Activated T-cell treated with anti-CD3 and anti-CD28 coated beads for 1 hour (primary cell): ENCODE measurements around the gene ERAP2.
"Not testable (repeated sequence)": the region's sequence is repeated elsewhere in the genome, so short reads cannot be mapped to it uniquely, and the experiment has no call there.

Experiments used
- DNase-seq: peaks from one replicate; pipeline ENCODE4 v3.0.0-alpha.2; 2020; ENCODE audit warnings: low read depth

Gene ERAP2, protein sequence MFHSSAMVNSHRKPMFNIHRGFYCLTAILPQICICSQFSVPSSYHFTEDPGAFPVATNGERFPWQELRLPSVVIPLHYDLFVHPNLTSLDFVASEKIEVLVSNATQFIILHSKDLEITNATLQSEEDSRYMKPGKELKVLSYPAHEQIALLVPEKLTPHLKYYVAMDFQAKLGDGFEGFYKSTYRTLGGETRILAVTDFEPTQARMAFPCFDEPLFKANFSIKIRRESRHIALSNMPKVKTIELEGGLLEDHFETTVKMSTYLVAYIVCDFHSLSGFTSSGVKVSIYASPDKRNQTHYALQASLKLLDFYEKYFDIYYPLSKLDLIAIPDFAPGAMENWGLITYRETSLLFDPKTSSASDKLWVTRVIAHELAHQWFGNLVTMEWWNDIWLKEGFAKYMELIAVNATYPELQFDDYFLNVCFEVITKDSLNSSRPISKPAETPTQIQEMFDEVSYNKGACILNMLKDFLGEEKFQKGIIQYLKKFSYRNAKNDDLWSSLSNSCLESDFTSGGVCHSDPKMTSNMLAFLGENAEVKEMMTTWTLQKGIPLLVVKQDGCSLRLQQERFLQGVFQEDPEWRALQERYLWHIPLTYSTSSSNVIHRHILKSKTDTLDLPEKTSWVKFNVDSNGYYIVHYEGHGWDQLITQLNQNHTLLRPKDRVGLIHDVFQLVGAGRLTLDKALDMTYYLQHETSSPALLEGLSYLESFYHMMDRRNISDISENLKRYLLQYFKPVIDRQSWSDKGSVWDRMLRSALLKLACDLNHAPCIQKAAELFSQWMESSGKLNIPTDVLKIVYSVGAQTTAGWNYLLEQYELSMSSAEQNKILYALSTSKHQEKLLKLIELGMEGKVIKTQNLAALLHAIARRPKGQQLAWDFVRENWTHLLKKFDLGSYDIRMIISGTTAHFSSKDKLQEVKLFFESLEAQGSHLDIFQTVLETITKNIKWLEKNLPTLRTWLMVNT

DNA sequence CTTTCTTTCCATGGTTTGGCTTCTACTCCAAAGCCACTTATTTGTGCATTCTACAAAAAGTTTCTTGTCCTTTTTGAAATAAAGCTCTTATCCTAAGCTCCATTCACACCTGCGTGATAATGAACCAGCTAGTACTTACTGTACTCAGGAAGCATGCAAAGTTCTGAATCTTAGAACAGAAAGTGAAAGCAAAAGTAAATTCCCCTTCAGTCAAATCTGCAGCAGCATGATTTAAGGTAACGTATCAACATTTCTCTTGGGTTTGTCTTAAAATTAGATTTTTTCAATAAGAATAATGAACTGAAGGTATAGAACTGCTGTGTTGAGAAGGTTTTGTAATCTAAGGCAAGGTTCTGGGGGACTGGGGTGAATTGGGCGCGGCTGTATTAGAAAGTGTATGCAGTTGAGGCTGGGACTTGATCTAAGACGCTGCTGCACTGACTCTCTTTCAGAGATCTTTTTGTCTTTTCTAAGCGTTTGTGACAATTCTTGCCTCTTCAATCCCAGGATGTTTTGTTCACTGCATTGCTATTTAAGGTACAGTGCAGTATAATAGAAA, at the start of gene ERAP2:
ERAP2 (plus strand) TSS at position 209 of the 559 bp plus-strand sequence. CDS start 3,186 bp downstream, outside the sequence.
- no peak for DNase-seq

DNA sequence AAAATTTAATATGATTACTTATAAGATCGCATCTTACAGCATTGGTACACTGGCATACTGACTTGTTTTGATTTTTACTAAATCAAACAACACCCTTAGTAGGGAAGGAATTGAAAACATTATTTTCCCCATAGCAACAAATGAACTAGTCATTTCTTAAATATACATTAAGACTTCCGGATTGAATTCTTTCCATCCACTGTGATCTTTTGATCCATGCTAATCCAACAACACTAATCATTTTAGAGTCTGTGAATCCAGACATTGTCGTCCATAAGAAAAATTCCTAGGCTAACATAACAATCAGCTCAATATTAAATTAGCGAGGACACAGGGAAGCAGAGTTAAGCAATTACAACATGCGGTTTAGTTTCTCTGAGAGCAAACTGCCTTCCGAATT, 47.0 kb upstream of the ERAP2 start:
- no peak for DNase-seq

DNA sequence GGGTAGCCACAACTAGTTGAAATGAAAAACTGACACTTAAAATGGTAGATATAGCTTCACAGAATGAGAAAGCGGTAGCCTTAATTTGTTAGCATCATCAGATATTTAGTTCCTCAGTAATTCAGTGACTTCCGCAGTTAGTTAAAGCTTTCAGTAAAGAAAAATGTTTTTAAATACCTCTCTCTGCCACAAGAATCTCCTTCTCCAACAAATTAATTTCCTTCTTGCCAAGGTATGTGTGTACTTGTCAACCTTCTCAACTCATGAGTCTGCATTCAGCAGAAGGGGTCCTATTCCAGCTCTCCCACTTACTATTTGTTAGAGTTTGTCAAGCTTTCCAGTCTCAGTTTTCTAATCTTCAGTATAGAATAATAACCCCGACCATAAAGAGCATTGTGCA, 42.3 kb upstream of the ERAP2 start:
- no peak for DNase-seq

DNA sequence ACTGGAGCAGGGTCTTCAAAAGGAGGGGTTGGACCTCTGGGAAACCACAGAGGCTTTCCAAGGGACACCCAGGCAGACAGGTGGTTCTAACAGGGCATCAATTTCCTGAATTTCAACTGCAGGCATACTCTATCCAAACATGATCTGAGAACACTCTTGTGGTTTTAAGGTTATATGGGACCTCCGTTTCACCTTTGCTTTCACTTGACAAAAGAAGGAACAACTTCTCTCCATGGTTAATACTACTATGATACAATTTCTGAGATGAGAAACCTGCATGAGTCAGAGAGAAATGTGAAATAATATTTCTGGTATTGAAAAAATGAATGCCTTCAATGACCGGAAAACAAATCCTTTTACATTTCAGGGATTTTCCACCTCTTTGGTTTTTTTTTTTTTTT, 40.5 kb upstream of the ERAP2 start:
- no peak for DNase-seq

DNA sequence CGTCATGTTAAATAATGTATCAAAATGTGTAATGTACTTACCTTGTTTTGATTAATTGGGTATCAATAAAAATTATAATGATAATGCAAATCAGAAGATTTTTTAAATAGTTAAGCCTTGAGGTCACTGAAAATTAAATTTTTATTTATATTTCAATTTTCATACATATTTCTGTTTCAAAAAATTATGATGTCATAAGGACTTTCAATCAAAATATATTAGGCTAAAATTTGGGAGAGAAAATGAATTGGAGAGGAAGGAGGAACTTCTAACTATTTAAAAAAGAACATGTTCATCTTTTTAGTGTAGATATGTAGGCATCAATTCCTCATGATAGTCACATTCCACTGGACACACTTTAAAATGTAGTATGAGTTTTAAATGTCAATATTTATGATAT, 39.5 kb upstream of the ERAP2 start:
- DNase-seq, result no peak

DNA sequence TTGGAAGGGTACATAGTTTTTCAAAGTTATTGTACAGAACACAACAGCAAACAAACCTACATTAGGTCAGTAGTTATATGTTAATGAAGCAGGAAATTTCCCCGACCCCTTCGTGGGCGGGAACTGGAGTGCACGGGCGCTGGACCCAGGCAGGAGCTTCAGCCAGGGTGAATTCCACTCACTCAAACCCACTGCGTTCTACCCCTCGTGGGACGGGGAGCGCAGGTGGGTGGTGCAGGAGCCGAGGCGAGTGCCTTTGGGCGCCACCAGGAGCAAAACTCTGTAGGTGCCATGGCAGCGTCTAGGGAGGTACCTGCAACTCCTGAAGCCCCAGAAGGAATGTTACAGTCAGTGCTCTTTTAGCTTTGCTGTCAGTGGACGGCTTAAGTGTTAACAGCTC, 39.0 kb upstream of the ERAP2 start:
- DNase-seq, result no peak

DNA sequence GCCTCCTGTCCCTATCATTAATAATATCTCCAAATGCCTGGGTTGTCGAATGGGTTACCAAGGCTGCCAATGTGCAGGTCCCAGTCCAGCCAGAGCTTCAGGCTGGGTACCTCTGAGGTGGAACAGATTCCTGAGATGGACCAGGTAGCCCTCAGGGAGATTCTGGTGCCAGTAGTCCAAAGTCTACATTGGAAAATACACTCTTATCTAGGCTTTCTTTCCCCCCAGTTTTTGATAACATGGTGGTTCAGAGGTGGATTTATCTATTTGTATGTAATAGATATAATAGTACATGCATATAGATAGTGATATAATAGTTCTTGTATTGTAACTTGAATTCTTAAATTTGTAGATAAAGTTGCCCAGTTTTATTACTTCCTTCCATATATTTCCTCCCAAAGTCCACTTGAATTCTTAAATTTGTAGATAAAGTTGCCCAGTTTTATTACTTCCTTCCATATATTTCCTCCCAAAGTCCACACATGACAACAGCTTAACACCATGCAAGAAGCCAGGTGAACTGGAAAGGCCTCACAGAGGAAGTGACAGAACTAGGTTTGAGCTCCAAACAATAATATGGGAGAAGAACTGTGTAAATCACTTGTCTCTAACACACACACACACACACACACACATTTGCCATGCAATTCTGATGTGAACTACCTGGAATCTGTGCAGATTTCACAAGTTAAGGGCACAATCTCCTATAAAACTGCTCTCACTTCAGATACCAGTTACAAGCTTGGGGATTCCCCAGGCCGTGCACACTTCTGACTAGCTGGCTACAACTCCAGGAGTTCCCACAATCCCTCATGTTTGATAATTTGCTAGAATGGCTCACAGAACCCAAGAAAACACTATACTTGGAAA, 37.9 kb upstream of the ERAP2 start:
- DNase-seq, result no peak

DNA sequence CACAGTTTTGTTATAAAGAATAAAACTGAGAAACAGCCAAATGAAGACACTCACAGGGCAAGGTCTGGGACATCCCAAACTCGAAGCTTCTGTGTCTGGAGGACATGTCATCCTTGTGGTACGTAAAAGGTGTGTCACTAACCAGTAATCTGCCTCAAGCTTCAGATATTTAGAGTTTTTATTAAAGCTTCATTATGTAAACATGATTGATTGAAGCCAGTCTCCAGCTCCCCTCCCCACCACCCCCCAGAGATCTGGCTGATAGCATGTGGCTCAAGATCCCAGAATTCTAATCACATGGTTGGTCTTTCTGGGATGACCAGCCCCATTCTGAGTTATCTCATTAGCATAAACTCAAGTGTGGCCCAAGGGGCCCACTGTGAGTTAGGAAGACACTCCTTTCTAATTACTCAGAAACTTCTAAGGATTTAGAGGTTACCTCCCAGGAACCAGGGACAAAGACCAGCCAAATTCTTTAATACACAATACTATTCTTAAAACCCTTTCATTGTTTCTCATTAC, 37.2 kb upstream of the ERAP2 start:
- no peak for DNase-seq

DNA sequence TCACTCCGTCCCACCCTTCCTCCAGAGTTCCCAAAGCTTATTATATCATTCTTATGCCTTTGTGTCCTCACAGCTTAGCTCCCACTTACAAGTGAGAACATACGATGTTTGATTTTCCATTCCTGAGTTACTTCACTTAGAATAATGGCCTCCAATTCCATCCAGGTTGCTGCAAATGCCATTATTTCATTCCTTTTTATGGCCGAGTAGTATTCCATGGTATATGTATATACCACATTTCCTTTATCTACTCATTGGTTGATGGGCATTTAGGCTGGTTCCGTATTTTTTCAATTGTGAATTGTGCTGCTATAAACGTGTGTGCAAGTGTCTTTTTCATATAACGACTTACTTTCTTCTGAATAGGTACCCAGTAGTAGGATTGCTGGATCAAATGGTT, 34.4 kb upstream of the ERAP2 start:
- not testable (repeated sequence) for DNase-seq

DNA sequence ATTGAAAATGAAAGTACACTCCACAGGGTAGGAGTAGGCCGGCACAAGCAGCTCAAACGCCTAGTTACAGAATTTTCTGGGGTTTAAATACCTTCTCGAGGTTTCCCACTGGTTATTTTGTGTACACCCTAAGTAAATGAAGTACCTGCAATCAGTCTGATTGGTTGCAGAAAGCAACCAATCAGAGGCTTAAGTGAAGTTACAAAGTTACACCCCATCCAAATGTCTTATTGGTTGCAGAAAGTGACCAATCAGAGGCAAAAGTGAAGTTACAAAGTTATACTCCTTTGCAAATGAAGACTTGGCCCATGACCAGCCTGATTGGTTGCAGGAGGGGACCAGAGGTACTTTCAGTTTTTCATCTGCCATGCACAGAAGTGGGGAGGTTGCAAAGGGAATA, 33.2 kb upstream of the ERAP2 start:
- no peak for DNase-seq

DNA sequence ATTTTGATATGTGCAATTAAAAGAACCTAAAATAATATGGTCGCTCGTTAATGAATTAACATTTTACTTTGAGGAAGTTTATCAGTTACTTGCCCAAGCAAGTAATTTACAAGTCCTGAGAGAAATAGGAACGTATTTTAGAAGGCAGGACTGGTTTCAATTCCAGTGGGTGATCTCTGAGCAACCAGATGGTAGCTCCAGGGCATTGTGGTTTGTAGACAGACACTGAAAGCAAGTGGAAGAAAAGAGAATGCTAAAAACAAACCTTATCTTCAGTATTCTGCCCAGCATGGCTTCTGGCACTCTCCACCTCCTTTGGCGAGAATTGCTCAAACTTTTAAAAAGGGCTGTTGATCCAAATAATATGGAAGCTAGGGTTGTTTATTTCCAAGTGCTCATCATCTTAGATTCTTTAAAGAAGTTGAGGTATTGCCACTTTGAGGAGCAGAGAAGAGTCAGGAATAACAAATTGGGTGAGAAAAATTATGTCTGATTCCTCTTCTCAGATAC, 31.8 kb upstream of the ERAP2 start:
- no peak for DNase-seq

DNA sequence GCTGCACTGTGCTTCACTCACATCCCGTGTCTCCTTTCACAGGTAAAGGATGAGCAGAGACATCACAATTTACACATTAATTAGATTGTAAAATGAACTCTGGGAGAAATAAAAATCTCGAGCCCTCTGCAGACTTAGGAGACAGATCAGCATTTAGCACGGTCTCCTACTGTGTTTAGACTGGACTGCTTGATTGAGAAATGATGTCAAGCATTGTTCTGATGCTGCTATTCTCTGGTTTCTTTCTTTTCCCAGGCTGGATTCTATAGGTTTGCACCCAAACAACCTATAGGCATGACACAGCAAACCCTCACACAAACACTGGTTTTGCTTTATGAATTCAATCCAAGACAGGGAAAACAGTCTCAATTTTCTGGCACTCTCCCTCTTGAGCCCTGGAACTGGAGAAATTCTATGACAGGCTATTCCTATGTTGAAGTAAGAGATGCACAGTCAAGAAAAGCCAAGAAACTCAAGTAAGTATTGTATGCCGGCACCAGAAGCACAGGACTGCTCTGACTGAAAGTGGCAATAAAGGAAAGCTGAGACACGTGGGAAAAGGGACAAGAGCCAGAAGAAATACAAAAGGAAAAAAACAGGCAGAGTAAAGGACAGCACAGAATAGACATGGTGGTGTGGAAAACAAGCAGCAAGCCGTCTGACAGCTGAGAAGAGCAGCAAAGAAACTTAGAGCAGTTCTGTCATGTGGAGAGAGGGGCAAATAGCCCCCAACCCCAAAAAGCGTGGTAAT, 24.8 kb upstream of the ERAP2 start:
- no peak for DNase-seq

DNA sequence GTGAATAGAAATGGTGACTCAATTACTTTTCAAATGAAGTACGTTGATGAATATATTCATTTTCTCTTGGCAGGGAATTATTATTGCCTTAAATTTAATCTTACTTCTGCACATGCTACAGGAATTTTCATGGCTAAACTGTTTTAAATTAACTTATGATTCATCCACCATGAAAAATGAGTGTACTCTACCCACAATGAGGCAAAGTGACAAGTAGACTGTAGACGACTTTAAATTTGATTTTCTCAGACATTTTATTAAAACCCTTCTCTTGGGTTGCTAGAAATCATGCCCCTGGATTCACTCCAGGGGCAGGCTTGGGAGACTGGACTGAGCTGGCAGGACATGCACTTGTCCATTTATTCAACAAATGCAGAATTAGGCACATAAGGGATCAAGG, 23.5 kb upstream of the ERAP2 start:
- DNase-seq, result no peak

DNA sequence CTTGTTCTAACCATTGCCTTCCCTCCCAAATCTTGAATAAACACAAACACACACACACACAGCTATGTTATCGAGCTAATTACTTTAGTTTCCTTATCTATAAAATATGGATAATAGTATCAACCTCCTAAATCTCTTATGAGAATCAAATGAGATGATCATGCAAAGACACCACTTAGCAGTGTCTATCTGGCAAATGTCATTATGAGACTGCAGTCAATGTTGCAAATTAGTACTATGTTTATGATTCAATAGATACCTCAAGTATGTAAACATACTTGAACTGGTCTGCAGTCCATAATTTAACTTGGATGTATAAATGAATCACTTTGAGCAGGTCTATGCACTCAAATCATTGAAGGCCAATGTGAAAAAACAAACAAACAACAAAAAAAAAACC, 22.2 kb upstream of the ERAP2 start:
- no peak for DNase-seq

DNA sequence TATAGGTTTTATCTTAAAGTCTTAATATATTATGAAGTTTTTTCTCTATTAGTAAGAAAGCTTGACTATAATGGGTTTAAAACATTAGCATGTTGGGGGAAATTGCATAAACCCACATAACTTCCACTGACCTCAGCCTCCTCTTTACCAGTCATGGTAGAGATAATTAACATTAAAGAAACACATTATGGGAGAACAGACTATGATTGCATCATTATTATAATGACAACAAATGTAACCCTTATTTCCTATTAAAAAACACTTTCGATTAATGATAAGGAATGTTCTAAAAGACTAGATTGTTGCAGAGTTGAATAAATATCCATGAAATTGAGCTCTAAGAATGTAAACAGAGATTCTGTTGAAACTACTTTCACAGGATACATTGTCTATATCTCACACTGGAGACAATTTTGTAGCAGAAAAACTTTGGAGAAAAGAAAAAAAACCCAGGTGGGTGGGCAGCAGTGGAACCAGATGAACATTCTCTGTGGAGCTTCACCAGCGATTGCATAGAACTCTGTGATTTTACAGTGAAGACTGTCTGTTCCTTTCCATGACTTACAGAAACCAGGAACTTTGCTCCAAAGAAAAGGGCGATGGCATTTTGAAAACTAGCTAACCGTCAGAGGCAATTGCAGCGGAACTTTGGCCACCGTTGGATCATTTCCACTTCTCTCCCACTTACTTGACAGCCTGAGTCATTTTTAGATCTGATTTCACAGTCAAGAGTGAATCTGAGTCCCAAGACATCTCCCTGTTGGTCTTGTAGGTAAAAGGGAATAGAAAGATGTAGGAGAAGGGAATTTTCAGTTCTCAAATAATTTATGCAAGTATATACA, 21.0 kb upstream of the ERAP2 start:
- DNase-seq, result no peak

DNA sequence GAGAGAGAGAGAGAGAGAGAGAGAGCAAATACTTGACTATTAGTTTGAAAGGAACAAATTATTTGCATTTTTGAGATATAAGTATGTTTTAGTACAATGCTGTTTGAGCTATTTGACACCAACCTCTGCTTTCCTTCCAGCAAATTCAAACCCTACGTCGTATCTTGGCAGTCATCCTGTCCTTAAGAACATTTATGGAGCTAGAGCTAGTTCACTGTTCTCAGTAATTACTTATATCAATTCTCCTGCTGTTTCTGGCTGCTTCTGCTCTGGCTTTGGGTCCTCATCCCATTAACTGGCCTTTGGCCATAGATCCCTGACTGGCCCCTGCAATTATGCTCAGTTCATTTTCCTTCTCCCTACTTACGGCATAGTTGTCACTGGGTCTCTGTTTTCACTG, 19.9 kb upstream of the ERAP2 start:
- no peak for DNase-seq

DNA sequence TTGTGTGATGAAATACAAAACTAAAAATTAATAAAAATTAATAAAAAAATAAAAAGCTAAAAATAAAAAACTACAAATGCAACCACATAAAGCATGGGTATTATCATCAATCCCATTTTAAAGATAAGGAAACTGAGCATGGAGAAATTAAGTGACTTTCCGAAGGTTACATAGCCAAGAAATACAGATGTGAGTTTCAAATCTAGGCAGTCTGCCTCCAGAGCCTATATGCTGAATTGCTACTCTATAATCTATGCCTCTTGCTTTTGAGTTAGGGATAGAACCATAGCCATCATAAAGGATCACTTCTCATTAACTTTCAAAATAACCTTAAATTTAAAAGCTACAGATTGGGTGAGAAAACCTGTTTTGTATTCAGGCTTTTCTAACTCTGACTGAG, 18.8 kb upstream of the ERAP2 start:
- no peak for DNase-seq

DNA sequence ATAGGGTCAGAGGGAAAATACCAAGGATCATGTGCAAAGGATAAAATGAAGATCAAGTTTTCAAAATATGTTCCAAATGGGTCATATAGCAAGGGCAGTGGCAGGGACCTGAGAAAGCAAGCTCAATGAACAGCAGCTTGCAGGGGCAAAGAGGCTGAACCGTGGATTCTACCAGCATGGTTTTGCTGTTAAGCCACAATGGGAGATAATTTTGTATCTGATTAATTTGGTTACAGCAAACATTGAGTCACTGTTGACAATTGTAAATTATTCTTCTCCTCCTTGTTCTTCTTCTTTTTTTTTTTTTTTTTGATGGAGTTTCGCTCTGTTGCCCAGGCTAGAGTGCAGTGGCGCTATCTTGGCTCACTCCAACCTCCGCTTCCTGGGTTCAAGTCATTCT, 18.4 kb upstream of the ERAP2 start:
- no peak for DNase-seq

DNA sequence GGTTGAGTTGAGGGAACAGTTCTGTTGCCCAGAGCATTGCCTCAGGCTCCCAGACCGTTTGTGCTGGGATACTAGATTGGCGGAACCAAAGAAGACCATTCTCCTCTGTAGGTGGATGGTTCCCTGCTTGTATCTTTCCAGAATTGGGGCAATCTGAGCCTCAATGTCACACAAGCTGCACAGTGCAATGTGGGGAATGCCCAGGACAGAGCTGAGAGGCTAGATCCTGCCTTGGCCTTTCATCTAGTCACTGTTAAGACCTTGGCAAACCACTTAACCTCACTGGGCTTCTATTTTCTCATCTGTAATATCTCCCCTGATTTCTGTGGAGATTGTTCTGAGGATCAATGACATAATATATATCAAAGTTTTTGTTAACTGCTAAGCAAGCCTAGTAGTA, 16.9 kb upstream of the ERAP2 start:
- no peak for DNase-seq

DNA sequence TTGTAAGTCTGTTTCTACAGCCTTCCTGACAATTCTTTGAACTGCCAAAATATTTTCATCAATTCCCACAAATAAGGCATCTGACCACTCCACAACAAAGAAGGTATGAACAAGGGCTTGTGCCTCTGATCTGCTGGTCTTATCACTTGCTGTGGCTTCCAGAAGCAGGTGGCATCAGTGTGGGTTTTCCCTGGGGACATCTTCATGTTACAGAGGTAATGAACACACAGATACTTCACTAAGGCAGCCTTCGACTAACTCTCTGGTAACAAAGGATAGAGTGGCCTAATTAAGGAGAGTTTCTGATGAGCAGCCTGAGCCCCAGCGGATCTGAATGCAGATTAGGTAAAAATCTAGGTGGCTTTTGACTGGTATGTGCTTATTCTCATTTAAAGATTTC, 15.2 kb upstream of the ERAP2 start:
- DNase-seq, result no peak
